ENCODE data around the gene ASXL3.

Gene ASXL3

GRCh38 chr18:33560686-33561370 lies 17.2 kb upstream of the ASXL3 start:
- TF ChIP-seq FOXP2 (optimal IDR thresholded peaks at IDR 0.05; ENCODE audit: borderline replicate concordance, extremely low read depth, extremely low read length, insufficient read depth) (no peak), SIN3A (IDR thresholded peaks at IDR 0.05; ENCODE audit: borderline replicate concordance, insufficient read depth, low read length) (no peak), TAF1 (IDR thresholded peaks at IDR 0.05; ENCODE audit: borderline replicate concordance, insufficient read depth, low read length) (no peak), POLR2AphosphoS5 (IDR thresholded peaks at IDR 0.05; ENCODE audit: low read depth, low read length) (no peak)
- TF ChIP-seq, protein P1, sequence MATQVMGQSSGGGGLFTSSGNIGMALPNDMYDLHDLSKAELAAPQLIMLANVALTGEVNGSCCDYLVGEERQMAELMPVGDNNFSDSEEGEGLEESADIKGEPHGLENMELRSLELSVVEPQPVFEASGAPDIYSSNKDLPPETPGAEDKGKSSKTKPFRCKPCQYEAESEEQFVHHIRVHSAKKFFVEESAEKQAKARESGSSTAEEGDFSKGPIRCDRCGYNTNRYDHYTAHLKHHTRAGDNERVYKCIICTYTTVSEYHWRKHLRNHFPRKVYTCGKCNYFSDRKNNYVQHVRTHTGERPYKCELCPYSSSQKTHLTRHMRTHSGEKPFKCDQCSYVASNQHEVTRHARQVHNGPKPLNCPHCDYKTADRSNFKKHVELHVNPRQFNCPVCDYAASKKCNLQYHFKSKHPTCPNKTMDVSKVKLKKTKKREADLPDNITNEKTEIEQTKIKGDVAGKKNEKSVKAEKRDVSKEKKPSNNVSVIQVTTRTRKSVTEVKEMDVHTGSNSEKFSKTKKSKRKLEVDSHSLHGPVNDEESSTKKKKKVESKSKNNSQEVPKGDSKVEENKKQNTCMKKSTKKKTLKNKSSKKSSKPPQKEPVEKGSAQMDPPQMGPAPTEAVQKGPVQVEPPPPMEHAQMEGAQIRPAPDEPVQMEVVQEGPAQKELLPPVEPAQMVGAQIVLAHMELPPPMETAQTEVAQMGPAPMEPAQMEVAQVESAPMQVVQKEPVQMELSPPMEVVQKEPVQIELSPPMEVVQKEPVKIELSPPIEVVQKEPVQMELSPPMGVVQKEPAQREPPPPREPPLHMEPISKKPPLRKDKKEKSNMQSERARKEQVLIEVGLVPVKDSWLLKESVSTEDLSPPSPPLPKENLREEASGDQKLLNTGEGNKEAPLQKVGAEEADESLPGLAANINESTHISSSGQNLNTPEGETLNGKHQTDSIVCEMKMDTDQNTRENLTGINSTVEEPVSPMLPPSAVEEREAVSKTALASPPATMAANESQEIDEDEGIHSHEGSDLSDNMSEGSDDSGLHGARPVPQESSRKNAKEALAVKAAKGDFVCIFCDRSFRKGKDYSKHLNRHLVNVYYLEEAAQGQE (IDR thresholded peaks at IDR 0.05; ENCODE audit: insufficient read depth in 1 of 2, low read depth in 2 of 2, low read length in 2 of 2) = no peak

- TF ChIP-seq TAF1 (IDR thresholded peaks at IDR 0.05; ENCODE audit: borderline replicate concordance, insufficient read depth, low read length) (no peak), POLR2AphosphoS5 (IDR thresholded peaks at IDR 0.05; ENCODE audit: low read depth, low read length) (no peak)
- TF ChIP-seq, protein P1 (IDR thresholded peaks at IDR 0.05; ENCODE audit: insufficient read depth in 1 of 2, low read depth in 2 of 2, low read length in 2 of 2) = no peak
These were observed 15.3 kb upstream of the ASXL3 start for GRCh38 chr18:33562741-33563140.

DNA sequence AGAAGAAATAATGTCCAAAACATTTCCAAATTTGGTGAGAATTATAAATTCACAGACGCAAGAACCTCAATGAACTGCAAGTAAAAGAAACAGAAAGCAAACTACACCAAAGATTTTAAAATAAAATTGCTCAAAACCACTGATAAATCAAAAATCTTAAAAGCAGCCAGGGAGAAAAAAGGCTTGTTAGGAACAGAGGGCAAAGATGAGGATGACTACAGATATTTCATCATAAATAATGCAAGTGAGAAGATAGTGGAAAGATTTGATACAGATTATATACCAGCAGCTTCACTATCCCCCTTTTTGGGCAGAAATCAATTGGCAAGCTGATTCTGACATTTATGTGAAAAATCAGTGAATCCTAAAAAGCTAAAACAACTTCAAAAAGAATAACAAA lies 10.3 kb upstream of the ASXL3 start:
- no peak for TF ChIP-seq FOXP2 (optimal IDR thresholded peaks at IDR 0.05; ENCODE audit: borderline replicate concordance, extremely low read depth, extremely low read length, insufficient read depth)
- no peak for TF ChIP-seq POLR2AphosphoS5 (IDR thresholded peaks at IDR 0.05; ENCODE audit: low read depth, low read length)
- no peak for TF ChIP-seq TAF1 (IDR thresholded peaks at IDR 0.05; ENCODE audit: borderline replicate concordance, insufficient read depth, low read length)
- TF ChIP-seq, protein P1 (IDR thresholded peaks at IDR 0.05; ENCODE audit: insufficient read depth in 1 of 2, low read depth in 2 of 2, low read length in 2 of 2) = no peak
- TF ChIP-seq SIN3A (IDR thresholded peaks at IDR 0.05; ENCODE audit: borderline replicate concordance, insufficient read depth, low read length) = no peak

GRCh38 chr18:33571998-33572787 lies 5.8 kb upstream of the ASXL3 start:
- TF ChIP-seq TAF1 (IDR thresholded peaks at IDR 0.05; ENCODE audit: borderline replicate concordance, insufficient read depth, low read length) = no peak
- no peak for TF ChIP-seq FOXP2 (optimal IDR thresholded peaks at IDR 0.05; ENCODE audit: borderline replicate concordance, extremely low read depth, extremely low read length, insufficient read depth)
- TF ChIP-seq, protein P1 (IDR thresholded peaks at IDR 0.05; ENCODE audit: insufficient read depth in 1 of 2, low read depth in 2 of 2, low read length in 2 of 2) = no peak
- TF ChIP-seq POLR2AphosphoS5 (IDR thresholded peaks at IDR 0.05; ENCODE audit: low read depth, low read length) = no peak
- TF ChIP-seq SIN3A (IDR thresholded peaks at IDR 0.05; ENCODE audit: borderline replicate concordance, insufficient read depth, low read length) = no peak

Data from PFSK-1 (cell line).